Renal cortical epithelial cell (primary cell): ENCODE data around the gene CNDP2. TPM values are rescaled to one million over a fixed set of nuclear protein-coding genes. Genes with fewer than 3 reads are reported as not detected.
A peak's percentile ranks its signal among the peaks of the same experiment; 100 is the strongest.

ENCODE experiments used
- DNase-seq: peaks from one replicate; pipeline ENCODE4 v3.0.0-alpha.2; 2011; ENCODE audit warnings: low read depth
- total RNA-seq: library from RNA; depleted of rRNA; stranded (reverse); fragments of >200 nt; gene quantifications from 2 replicates; pipeline ENCODE4 v1.2.3, GENCODE V29; 2014

CNDP2 gene
- total RNA-seq, 1 donor from 2014 or later: 835 TPM

DNA sequence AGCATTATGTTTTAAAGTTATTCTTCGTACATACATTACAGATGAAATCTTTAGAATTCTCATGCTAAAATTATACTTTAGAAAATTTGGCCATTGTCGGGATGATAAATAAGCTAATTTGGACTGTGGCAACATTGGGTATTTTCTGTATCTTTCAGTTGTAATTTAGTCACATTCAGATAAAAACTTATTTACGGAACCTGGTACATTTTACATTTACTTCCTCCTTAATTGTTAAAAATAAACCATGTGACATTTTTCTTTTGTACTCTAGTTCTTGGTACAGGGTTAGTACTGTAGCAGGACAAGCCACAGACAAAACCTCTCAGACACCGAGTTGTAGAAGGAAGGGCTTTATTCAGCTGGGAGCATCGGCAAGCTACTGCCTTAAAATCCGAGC lies 4.2 kb downstream of the CNDP2 start:
- peak; percentile 26 for DNase-seq

DNA sequence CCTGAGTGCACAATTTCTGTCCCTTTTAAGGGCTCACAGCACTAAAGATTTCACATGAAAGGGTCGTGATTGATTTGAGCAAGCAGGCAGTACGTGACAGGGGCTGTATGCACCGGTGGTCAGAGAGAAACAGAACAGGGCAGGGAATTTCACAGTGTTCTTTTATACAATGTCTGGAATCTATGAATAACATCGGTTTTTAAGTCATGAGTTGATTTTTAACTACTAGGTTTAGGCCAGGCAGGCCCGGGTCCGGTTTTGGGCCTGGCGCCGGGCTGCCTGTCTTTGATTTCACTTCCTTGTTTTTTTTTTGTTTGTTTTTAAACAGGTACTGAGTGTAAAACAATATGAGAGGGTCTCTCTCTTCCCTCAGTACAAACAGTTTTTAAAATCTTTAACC lies 4.6 kb downstream of the CNDP2 start:
- peak; percentile 82 for DNase-seq

DNA sequence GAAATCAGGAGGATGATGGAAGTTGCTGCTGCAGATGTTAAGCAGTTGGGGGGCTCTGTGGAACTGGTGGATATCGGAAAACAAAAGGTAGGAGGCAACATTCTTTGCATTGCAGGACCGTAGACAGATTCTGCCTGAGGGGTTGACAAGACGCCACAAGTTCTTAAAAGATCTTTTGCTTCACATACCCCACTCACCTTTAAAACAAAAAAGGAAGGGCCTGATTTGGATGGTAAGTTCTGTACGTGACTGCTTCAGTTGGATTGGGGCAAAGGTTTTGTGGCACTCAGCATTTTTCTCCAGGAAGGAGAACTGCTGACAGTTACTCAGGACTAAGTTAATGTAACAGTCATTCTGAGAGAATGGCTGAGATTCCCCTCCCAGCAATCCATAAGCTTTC lies 5.2 kb downstream of the CNDP2 start:
- peak; percentile 79 for DNase-seq

DNA sequence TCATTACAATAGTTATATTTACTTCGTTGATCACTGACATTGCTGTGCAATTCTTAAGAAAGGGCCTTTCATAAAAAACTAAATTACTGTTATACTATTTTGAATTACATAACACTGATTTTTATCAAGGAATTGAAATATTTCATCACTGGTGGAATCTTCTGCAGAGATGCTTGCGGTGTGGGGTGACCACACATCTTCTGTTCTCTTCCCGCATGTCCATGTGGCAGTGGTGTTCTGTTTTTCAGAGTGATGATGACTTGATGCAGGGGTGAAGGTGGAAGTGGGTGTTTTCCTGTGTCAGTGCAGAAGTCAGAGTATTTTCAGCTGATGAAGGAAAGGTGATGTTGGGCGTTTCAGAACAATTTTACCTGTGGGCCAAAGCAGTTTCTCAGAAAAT lies 7.0 kb downstream of the CNDP2 start:
- no peak for DNase-seq

DNA sequence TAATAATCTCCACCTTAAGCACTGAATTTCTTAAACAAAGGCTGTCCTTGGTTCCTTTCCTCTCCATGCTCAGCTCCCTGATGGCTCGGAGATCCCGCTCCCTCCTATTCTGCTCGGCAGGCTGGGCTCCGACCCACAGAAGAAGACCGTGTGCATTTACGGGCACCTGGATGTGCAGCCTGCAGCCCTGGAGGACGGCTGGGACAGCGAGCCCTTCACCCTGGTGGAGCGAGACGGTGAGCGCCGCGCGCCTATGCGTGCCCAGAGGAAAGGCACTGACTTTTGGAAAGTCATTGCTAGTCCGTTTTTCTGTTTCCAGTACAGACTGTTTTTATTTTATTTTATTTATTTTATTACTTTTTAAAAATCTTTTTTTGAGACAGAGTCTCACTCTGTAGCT lies 9.6 kb downstream of the CNDP2 start:
- no peak for DNase-seq

DNA sequence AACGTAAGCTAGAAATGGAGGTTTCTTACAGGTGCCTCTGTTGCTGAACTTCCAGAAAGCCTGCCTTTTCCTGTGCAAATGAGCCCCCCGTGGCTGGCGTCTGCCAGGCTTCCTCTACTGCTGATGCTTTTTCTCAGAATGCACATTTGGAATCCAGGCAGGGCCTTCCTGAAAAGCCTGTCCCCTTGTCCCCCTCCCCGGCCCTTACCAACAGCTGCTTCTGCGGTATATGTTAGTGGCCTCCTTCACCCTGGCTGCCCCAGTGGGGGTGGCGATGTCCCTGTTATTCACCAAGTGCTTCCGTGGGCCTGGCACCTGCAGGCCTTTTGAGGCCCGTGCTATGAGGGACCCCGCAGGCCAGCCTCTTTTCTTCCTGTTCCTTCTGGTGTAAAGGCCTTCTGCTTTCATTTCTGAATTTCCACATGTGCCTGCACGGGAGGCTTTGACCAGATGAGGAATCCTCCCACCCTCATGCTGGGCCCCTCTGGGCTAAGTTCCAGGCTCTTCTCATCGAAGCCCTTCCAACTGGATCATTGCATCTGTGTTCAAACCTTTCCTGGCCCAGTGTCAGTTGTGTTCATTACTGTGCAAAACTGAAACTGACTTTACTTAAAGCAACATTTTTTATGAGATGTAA lies 10.4 kb downstream of the CNDP2 start:
- DNase-seq: no peak

DNA sequence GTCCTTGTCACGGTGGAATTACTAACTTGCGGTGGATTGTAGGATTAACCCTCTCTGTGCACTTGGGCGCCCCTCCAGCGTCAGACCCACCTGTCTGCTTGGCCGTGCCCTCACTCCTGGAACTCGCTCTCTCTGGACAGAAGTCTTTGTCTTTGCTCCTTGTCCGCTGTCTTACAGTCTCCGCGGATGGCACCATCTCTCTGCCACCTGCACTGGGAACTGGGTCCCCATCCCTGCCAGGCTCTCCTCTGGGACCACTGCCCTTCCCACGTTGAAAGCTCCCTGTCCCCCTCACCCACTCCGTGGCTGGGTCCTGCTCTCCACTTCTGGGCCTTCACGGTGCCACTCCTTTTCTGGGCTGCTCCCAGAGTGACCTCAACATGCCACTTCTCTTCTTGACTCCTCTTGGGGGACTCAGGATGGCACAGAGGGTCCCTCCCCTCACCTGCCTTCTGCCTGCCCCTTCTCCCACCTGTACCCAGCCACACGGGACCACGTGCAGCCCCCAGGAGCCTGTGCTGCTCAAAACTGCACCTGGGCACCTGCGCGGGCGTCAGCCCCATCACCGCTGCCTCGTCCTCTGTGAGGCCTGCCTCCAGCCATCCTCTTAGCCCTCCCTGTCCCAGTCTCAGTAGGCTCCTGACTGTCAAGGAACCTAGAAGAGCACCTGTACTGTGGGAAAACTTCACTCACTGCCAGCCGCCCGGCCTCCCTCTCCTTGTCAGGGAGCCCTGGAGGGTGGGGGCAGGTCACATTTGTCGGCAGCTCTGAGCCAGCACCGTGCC lies 11.1 kb downstream of the CNDP2 start:
- no peak for DNase-seq

DNA sequence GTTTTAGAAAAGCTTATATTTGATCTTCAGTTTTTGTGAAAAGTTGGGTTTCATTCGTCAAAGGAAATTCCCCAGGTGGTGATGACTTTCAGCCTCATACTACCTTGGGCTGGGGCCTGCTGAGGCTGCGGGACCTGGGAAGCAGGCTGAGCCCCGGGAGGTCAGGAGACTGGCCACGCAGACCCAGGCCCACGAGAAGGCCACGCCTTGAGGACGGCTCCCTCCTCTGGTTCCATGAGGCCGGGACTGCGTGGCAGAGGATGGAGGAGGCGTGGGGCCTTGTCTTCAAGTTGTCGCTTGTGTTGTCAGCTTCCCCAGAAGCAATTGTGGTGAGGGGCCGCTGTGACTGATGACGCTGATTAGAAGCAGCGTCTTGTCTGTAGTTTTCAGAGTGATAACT lies 11.8 kb downstream of the CNDP2 start:
- DNase-seq: no peak

DNA sequence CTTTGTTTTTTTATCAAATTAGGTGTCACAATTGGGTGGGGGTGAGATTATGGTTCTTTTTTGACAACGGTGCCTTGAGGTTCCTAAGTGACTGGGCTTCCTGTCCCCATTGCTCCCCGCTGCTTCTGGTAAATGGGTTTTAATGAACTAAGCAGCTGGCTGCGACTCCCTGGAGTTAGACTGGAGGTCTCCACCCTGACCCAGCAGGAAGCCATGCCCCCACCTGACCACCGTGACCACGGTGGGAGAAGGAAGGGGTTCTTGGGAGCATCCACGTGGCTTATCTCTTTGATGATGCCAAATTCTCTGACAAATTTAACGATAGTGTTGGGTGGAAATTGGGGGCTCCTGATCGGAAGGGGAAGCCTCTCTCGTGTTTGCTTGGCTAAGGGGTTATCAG lies 12.2 kb downstream of the CNDP2 start:
- no peak for DNase-seq

DNA sequence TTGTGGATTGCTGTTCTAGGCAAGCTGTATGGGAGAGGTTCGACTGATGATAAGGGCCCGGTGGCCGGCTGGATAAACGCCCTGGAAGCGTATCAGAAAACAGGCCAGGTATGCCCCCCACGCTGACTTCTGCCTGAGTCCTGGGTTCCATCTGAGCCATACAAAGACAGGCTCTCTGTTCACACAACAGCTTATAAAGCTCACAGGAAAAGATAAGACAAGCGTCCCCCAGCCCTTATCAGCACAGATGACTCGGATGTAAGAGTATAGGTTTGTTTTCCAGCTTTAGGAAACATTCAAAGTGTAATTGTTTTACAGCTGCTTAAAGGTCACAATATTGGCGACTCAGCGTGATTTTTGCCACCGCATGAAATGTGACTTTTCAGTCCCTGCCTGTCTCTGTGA lies 12.7 kb downstream of the CNDP2 start:
- no peak for DNase-seq

DNA sequence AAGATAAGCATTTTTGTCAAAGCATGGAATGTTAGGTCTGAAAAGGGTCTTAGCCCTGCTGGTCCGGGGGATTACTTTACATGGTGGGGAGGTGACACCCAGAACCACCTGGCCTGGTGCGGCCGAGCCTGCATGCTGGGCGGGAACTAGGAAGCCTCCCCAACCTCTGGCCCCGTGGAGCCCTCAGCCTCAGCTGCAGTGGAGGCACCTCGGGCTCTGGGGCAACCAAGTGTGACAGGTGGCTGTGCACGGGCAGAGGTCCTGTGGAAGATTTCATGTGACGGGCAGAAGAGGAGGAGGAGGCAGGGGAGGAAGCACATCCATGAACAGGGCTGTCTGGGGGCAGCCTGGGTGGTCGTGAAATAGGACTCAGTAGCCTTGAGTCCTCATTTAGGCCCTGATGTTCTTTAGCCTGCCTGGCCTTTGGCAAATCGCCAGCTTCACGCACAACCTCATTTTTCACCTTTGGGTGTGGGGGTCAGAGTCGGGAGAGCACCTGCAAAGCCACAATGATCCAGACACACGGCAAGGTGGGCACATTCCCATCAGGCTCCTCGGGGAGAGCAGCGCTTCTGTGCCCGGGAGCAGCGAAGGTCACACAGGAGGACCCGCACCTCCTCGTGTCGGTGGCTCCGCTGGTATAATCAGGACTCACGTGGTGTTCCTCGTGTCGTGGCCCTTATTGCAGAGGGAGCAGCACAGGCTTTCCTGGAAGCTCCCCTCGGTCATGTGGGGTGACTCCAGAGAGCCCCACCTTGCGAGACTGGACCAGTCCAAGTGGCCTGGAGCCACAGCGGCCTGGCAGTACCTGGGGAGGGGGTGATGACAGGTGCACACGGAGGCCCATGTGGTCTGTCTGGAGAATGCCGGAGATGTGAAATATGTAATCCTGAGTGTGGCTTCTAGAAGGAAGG lies 13.9 kb downstream of the CNDP2 start:
- DNase-seq: no peak

DNA sequence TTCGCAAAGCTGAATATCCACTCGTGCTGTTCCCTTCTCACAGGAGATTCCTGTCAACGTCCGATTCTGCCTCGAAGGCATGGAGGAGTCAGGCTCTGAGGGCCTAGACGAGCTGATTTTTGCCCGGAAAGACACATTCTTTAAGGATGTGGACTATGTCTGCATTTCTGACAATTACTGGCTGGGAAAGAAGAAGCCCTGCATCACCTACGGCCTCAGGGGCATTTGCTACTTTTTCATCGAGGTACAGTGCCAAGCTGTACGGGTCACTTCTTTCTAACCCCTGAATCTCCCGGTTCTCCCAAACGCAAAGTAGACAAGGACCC lies 14.6 kb downstream of the CNDP2 start:
- no peak for DNase-seq

DNA sequence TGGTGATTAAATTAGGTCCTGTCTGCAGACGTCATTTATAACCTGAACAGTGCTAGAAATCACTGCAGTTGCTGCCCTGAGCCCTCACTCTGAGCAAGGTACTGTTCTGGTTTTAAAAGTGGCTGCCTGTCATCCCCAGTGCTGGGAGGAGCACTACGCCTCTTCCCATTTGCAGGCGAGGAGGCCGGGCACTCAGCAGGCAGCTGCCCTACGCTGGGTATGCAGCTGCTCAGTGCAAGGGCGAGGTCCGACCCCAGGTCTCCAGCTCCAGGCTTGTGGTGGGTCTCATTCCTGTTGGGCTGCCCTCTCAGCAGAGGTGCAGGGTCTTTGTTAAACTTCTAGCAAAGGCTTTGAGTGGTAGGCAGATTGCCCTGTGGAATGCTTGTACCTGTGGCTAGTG lies 15.7 kb downstream of the CNDP2 start:
- no peak for DNase-seq

DNA sequence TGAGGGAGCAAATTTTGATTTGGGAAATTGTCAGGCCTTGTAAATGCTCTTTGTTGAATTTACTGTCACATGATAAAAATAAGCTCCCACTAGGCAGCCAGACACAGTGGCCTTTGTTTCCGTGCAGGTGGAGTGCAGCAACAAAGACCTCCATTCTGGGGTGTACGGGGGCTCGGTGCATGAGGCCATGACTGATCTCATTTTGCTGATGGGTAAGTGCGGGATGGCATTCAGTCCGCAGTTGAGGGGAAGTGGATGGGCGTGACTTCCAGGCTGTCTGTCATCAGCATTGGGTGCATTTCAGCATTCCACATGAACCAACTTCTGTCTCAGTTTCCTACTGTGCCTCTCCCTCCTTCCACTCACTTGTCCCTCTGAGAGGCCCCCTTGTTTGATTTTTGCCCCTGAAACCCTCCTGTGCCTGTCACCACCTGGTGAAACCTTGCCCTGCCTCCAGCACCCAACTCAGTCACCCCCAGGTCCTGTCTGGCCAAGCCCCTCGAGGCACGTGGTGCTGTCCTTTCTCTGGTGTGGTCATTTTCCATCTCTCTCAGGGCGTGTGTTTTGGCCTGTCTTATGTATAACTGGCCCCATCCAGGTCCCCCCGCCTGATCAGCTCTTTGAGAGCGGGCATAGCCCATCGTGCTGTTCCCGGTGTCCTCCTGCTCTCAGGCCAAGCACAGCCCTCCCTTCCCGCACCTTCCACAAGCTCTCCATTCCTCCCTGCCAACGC lies 16.3 kb downstream of the CNDP2 start:
- DNase-seq: no peak

DNA sequence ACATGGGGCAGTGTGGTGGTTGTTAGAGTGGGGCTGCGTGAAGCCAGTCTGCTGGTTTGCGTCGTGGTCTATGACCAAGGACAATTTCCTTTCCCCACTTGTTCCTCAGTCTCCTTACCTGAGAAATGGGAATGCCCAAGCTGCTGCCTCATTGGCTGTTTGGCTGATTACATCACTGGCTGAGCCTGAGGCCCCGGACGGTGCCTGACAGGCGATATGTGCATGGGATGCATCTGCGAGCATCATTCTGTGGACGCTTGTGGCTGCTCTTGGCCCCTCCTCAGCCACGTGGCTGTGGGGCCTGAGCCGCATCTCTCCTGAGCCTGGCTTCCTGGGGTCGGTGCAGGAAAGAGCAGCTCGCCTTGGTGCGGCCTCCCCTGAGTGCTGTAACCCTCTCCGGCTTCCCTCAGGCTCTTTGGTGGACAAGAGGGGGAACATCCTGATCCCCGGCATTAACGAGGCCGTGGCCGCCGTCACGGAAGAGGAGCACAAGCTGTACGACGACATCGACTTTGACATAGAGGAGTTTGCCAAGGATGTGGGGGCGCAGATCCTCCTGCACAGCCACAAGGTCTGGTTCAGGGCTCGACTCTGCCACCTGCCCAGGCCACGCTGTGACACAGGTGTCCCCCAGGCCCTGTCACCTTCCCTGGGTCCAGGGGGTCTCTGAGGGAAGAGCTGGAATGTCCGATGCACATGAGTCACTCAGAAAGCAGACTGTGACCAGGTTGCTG lies 17.2 kb downstream of the CNDP2 start:
- no peak for DNase-seq

DNA sequence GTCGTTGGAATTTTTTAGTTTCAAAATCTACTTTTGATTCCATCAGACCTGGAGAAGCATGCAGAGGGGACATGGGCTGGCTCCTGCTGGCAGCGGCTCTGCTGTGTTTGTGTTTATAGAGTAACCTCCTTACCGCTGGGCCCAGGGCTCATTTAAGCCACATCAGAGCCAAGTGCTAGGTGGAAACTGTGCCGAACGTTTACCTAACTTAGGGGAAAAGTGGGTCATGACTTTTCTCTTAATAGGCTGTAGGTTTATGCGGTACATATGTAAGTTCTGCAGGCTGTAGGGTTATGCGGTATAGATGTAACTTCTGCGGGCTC lies 17.7 kb downstream of the CNDP2 start:
- DNase-seq: no peak

DNA sequence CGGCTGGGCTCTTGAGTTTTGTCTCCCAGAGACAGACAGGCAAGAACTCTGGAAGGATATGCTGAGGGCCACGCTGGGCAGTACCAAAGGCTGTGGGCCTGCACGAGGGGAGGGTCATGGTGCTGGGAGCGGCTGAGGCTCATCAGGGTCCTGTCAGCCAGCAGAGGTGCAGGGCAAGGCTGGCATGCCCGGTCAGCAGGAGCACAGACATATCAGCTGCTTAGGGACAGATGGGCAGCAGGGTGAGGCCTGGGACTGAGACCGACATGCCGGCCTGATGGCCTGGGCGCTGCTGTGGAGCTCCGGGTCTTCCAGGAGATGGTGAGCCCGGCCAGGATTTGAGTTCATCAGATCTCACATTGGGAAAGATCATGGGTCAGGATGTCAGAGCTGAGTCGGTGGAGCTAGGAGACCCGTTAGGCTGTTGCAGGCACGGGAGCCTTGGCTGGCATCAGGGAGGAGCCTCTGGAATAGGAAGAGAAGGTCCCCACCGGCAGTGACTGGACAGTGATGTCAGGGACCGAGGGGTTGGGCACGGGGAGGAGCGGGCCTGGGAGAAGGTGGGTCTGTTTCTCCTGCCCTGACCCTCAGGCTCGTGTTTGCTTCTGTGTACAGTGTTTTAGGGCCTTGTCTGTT lies 18.8 kb downstream of the CNDP2 start:
- DNase-seq: no peak

DNA sequence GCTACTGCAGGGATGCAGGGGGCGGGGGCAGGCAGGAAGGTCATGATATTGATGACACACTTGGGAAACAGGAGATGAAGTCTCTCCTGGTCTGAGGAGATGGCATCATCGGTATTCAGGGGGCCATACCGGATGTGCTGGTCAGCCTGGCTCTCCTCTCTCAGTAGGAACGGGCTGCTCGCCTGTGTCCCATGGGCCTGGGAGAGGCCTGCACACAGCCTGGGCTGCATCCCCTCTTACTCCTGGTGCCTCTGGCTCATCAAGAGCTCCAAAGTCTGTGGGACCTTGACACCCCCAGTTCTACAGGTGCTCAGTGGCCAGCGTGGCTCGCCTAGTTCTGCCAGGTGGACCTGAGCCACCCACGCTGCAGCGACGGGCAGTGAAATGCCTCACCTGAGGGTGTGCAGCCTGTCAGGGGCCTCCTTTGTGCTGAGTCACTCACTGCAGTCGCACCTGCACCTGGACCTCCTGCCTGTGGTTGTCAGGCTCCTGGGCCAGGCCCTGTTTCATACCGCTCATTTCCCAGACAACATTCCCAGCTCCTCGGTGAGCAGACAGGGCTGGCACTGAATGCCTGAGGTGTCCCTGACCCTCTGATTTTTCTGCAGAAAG lies 19.6 kb downstream of the CNDP2 start:
- DNase-seq: no peak

DNA sequence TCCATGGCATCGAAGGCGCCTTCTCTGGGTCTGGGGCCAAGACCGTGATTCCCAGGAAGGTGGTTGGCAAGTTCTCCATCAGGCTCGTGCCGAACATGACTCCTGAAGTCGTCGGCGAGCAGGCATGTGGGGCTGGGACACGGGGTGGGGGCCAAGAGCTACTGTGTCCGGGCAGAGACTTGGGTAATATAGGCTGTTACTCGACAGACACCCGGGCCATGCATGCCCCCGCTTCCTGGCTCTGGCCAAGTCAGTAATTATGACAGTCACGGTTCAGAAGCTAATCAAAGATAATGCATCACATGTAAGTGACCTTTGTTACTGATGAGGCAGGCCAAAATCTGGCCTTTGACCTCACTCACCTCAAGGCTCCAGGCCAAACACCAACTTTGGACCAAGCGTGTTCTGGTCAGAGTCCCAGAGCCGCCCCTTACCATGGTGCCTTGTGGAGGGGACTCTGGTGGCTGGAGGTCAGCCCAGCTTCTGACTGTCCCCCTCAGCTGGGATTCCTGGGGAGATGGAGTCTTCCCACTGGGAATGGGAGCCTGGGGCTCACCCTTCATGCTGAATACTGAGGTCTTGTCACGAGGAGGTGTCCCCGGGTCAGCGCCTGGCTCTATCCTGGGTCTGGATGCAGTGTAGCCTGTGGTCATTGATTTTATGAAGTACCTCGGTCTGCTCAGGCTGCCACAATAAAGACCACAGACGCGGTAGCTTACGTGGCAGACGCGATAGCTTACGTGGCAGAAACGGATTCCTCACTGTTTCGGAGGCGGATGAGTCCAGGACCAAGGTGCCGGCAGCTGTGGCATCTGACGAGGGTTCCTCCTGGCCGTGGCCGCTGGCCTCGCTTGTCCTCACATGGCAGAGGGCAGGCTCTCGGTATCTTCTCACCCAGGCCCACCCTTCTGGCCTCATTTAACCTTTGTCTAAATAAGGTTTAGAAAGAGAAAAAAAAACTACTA lies 20.4 kb downstream of the CNDP2 start:
- DNase-seq: no peak
